H9 (cell line): ENCODE data around the gene ABHD17B. TPM values are rescaled to one million over a fixed set of nuclear protein-coding genes. Genes with fewer than 3 reads are reported as not detected.
A peak's percentile ranks its signal among the peaks of the same experiment; 100 is the strongest.

Source experiments
- DNase-seq: peaks from one replicate; pipeline ENCODE4 v3.0.0-alpha.2; 2017
- H2AFZ ChIP-seq: one replicate; pipeline ENCODE4 v1.6.1; 2013; ENCODE audit warnings: mild to moderate bottlenecking, low read length, control low read depth, moderate library complexity
- H2AK5ac ChIP-seq: 2 replicates; pipeline ENCODE4 v1.6.1; 2013; ENCODE audit warnings: low read length, control low read depth, mixed read lengths; ENCODE audit not compliant: insufficient read length
- H2BK120ac ChIP-seq: one replicate; pipeline ENCODE4 v1.6.1; 2013; ENCODE audit warnings: low read depth, mild to moderate bottlenecking, low read length, control low read depth, inconsistent platforms; ENCODE audit not compliant: poor library complexity, severe bottlenecking
- H2BK12ac ChIP-seq: 2 replicates; pipeline ENCODE4 v1.6.1; 2013; ENCODE audit warnings: low read length, control low read depth, mixed read lengths, low read depth; ENCODE audit not compliant: insufficient read length
- H2BK15ac ChIP-seq: 2 replicates; pipeline ENCODE4 v1.6.1; 2013; ENCODE audit warnings: low read depth, low read length, control low read depth
- H2BK20ac ChIP-seq: one replicate; pipeline ENCODE4 v1.6.1; 2013; ENCODE audit warnings: low read depth, mild to moderate bottlenecking, low read length, control low read depth, inconsistent platforms; ENCODE audit not compliant: poor library complexity, severe bottlenecking
- H2BK5ac ChIP-seq: 2 replicates; pipeline ENCODE4 v1.6.1; 2013; ENCODE audit warnings: low read length, control low read depth, mixed read lengths; ENCODE audit not compliant: insufficient read length
- H3K14ac ChIP-seq: 2 replicates; pipeline ENCODE4 v1.6.1; 2013; ENCODE audit warnings: low read length, control low read depth; ENCODE audit not compliant: insufficient read depth
- H3K18ac ChIP-seq: 2 replicates; pipeline ENCODE4 v1.6.1; 2013; ENCODE audit warnings: low read depth, mild to moderate bottlenecking, mixed read lengths, low read length, control low read depth; ENCODE audit not compliant: insufficient read length
- H3K23ac ChIP-seq: 2 replicates; pipeline ENCODE4 v1.6.1; 2013; ENCODE audit warnings: low read length, control low read depth, mixed read lengths, low read depth; ENCODE audit not compliant: insufficient read length
- H3K23me2 ChIP-seq: 2 replicates; pipeline ENCODE4 v1.6.1; 2013; ENCODE audit warnings: low read depth, mild to moderate bottlenecking, mixed read lengths, low read length, control low read depth; ENCODE audit not compliant: insufficient read length, poor library complexity, severe bottlenecking
- H3K27ac ChIP-seq: 2 replicates; pipeline ENCODE4 v1.5.1; 2013; ENCODE audit warnings: low read length, control low read depth, mixed read lengths, low read depth; ENCODE audit not compliant: insufficient read length
- H3K27me3 ChIP-seq: 2 replicates; pipeline ENCODE4 v1.6.1; 2013; ENCODE audit warnings: low read length, control low read depth, inconsistent platforms; ENCODE audit not compliant: insufficient read depth
- H3K4ac ChIP-seq: 2 replicates; pipeline ENCODE4 v1.6.1; 2013; ENCODE audit warnings: low read depth, mild to moderate bottlenecking, control low read depth, inconsistent platforms, low read length, moderate library complexity
- H3K4me1 ChIP-seq: 2 replicates; pipeline ENCODE4 v1.6.1; 2013; ENCODE audit warnings: low read length, control low read depth, inconsistent platforms; ENCODE audit not compliant: insufficient read depth
- H3K4me2 ChIP-seq: 2 replicates; pipeline ENCODE4 v1.6.1; 2013; ENCODE audit warnings: low read length, control low read depth, mixed read lengths; ENCODE audit not compliant: insufficient read length, insufficient read depth
- H3K56ac ChIP-seq: 2 replicates; pipeline ENCODE4 v1.6.1; 2013; ENCODE audit warnings: low read depth, mild to moderate bottlenecking, mixed read lengths, low read length, control low read depth; ENCODE audit not compliant: insufficient read length
- H3K79me1 ChIP-seq: 2 replicates; pipeline ENCODE4 v1.6.1; 2013; ENCODE audit warnings: low read depth, mild to moderate bottlenecking, moderate library complexity, low read length, control low read depth, inconsistent platforms; ENCODE audit not compliant: insufficient read depth, poor library complexity, severe bottlenecking
- H3K79me2 ChIP-seq: 2 replicates; pipeline ENCODE4 v1.6.1; 2013; ENCODE audit warnings: low read length, control low read depth, inconsistent platforms; ENCODE audit not compliant: insufficient read depth
- H3K9ac ChIP-seq: 2 replicates; pipeline ENCODE4 v1.6.1; 2013; ENCODE audit warnings: low read length, control low read depth, mixed read lengths; ENCODE audit not compliant: insufficient read length; ENCODE audit errors: extremely low read depth
- H3K9me3 ChIP-seq: one replicate; pipeline ENCODE4 v1.6.1; 2013; ENCODE audit warnings: low read depth, low read length, inconsistent platforms; ENCODE audit not compliant: control insufficient read depth
- H3T11ph ChIP-seq: one replicate; pipeline ENCODE4 v1.6.1; 2013; ENCODE audit warnings: mild to moderate bottlenecking, low read length, control low read depth, inconsistent platforms
- H4K20me1 ChIP-seq: one replicate; pipeline ENCODE4 v1.6.1; 2013; ENCODE audit not compliant: control insufficient read depth, insufficient read length, insufficient read depth
- H4K5ac ChIP-seq: 2 replicates; pipeline ENCODE4 v1.6.1; 2013; ENCODE audit warnings: low read depth, mild to moderate bottlenecking, mixed read lengths, low read length, control low read depth; ENCODE audit not compliant: insufficient read length
- H4K8ac ChIP-seq: replicated peaks from 2 replicates; pipeline ENCODE4 v1.6.1; 2013; ENCODE audit warnings: low read length, control low read depth, mixed read lengths, low read depth; ENCODE audit not compliant: insufficient read length
- H4K91ac ChIP-seq: 2 replicates; pipeline ENCODE4 v1.6.1; 2013; ENCODE audit warnings: low read depth, mild to moderate bottlenecking, moderate library complexity, mixed read lengths, low read length, control low read depth; ENCODE audit not compliant: insufficient read length
- H3K27ac Mint-ChIP-seq, 3 experiments: 2 replicates in 2 of 3; 3 replicates in 1 of 3; pipeline ENCODE4 v1.8.0; 2020 to 2021; ENCODE audit warnings: mixed read lengths in 3 of 3, mild to moderate bottlenecking in 1 of 3, moderate library complexity in 1 of 3
- H3K27me3 Mint-ChIP-seq: 2 replicates; pipeline ENCODE4 v1.8.0; 2021; ENCODE audit warnings: low read depth, mild to moderate bottlenecking, moderate library complexity, mixed read lengths
- H3K36me3 Mint-ChIP-seq, 3 experiments: 2 replicates in 2 of 3; 3 replicates in 1 of 3; pipeline ENCODE4 v1.8.0; 2020 to 2021; ENCODE audit warnings: low read depth in 3 of 3, mixed read lengths in 3 of 3; ENCODE audit not compliant: insufficient read depth in 1 of 3
- H3K4me1 Mint-ChIP-seq, 2 experiments: 2 replicates each; pipeline ENCODE4 v1.8.0; 2020; ENCODE audit warnings: mixed read lengths in 2 of 2
- H3K4me3 Mint-ChIP-seq, 2 experiments: 2 replicates in 1 of 2; 3 replicates in 1 of 2; pipeline ENCODE4 v1.8.0; 2020 to 2021; ENCODE audit warnings: mild to moderate bottlenecking in 2 of 2, mixed read lengths in 2 of 2, moderate library complexity in 1 of 2
- H3K9me3 Mint-ChIP-seq, 2 experiments: 2 replicates in 1 of 2; 3 replicates in 1 of 2; pipeline ENCODE4 v1.8.0; 2020; ENCODE audit warnings: mild to moderate bottlenecking in 2 of 2, mixed read lengths in 2 of 2, moderate library complexity in 1 of 2
- WGBS: extraction: QIAGEN DNeasy Blood & Tissue Kit; methylation state at CpG from one replicate; pipeline ENCODE4 v1.1.7; 2013; ENCODE audit warnings: missing lambda C conversion rate, low lambda C conversion rate, mixed read lengths; ENCODE audit not compliant: insufficient read length; ENCODE audit errors: extremely low coverage; 5-methylcytosine and 5-hydroxymethylcytosine counted together
- total RNA-seq: library from RNA; stranded (reverse); gene quantifications from 2 replicates; pipeline ENCODE4 v1.2.1, GENCODE V29; 2021
- TF ChIP-seq, protein P1 (sequence below): fragments of 200-600 bp; sonication (generic); conservative IDR thresholded peaks from 3 replicates; pipeline ENCODE4 v1.8.0; 2021; ENCODE audit warnings: antibody characterized with exemption, mild to moderate bottlenecking

The ABHD17B gene
- total RNA-seq, 1 experiment from 2014 or later: 67.6 TPM

DNA sequence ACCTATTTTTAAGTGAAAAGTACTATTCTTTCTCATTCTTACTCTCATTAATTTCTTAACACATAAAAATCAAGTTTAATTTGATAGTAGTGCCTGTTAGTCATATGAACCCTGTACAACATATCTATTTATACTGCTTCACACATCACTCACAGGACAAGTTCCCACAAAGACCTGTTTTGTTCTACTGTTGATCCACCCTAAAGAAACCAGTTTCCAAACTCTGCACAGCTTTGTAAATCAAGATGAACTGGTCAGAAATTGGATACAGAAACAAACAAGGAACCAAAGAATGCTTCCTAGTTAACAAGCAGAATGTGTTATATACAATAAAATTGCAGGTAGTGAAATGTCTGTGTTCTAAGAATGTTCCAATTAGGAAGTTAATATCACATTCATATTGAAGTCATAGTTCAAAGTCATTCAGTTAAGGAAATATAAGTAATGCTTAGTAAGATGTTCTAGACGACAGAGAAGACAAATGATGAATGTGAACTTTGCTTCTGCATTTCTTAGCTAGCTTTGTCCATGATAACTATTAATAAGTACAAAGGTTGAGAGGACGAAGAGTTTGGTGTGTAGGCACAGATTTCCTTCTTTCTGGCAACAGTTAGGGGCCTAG, 33.9 kb upstream of the ABHD17B start:
- TF ChIP-seq, protein P1, sequence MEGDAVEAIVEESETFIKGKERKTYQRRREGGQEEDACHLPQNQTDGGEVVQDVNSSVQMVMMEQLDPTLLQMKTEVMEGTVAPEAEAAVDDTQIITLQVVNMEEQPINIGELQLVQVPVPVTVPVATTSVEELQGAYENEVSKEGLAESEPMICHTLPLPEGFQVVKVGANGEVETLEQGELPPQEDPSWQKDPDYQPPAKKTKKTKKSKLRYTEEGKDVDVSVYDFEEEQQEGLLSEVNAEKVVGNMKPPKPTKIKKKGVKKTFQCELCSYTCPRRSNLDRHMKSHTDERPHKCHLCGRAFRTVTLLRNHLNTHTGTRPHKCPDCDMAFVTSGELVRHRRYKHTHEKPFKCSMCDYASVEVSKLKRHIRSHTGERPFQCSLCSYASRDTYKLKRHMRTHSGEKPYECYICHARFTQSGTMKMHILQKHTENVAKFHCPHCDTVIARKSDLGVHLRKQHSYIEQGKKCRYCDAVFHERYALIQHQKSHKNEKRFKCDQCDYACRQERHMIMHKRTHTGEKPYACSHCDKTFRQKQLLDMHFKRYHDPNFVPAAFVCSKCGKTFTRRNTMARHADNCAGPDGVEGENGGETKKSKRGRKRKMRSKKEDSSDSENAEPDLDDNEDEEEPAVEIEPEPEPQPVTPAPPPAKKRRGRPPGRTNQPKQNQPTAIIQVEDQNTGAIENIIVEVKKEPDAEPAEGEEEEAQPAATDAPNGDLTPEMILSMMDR: no peak

More for the DNA sequence above, 33.9 kb upstream of the ABHD17B start:
- no peak overlapping the region for H3K9ac ChIP-seq
- H3K23ac ChIP-seq: no peak overlapping the region
- Mint-ChIP-seq H3K27me3 (no peaks in the 10 kb centered on the region), H3K27ac (peak overlapping the region; percentile 12 to 93 (median 84); a peak in 6 of 7 replicates), H3K36me3 (peaks cover 3 to 14% (median 8%) of the 10 kb centered on the region in 3 experiments; a peak in 6 of 7 replicates), H3K4me1 (peaks cover 34 to 44% of the 10 kb centered on the region in 2 experiments), H3K4me3 (no peak overlapping the region), H3K9me3 (no peaks in the 10 kb centered on the region)
- H2BK5ac ChIP-seq: no peak overlapping the region
- no peak overlapping the region for H3K4ac ChIP-seq
- H3K18ac ChIP-seq: no peak overlapping the region
- no peak overlapping the region for H2BK20ac ChIP-seq
- H3K79me2 ChIP-seq: peaks cover 2% of the 10 kb centered on the region; the same call in 1 of the 2 replicates
- no peaks in the 10 kb centered on the region for H3K27me3 ChIP-seq
- no peaks in the 10 kb centered on the region for H3K79me1 ChIP-seq
- H2BK120ac ChIP-seq: no peak overlapping the region
- no peak overlapping the region for H4K91ac ChIP-seq
- no peak overlapping the region for H2AFZ ChIP-seq
- no peaks in the 10 kb centered on the region for H3K9me3 ChIP-seq
- no peak overlapping the region for H3T11ph ChIP-seq
- H3K56ac ChIP-seq: no peak overlapping the region
- no peak overlapping the region for H4K5ac ChIP-seq
- H3K14ac ChIP-seq: no peak overlapping the region
- no peak for DNase-seq
- H3K4me1 ChIP-seq: no peaks in the 10 kb centered on the region
- H4K20me1 ChIP-seq: no peaks in the 10 kb centered on the region
- no peak overlapping the region for H3K4me2 ChIP-seq
- H4K8ac ChIP-seq: no peak overlapping the region
- no peak overlapping the region for H2AK5ac ChIP-seq
- H3K23me2 ChIP-seq: no peaks in the 10 kb centered on the region
- H2BK12ac ChIP-seq: no peak overlapping the region
- H2BK15ac ChIP-seq: no peak overlapping the region
- WGBS: no CpG with 5 or more reads among the region's 2 CpGs
- no peak overlapping the region for H3K27ac ChIP-seq
